Measurements from ENCODE around the gene SLC22A3.

Gene SLC22A3

GRCh38 chr6:160343144-160343543 is 5.0 kb upstream of the SLC22A3 start:
- Histone ChIP-seq H3K79me1 (ENCODE audit: low read length) (no peaks in the 10 kb centered on the region), H3K4me1 (ENCODE audit: control insufficient read depth in 1 of 2, insufficient read depth in 2 of 2, low read length in 2 of 2) (peaks cover 2% of the 10 kb centered on the region in 2 experiments), H3K14ac (ENCODE audit: low read length) (no peak overlapping the region), H4K91ac (ENCODE audit: low read depth, low read length) (no peak overlapping the region), H3K79me2 (ENCODE audit: control insufficient read depth, insufficient read depth, low read length, poor library complexity) (no peaks in the 10 kb centered on the region), H2BK5ac (ENCODE audit: low read depth, low read length, poor library complexity) (no peak overlapping the region), H3K9ac (ENCODE audit: low read length) (no peak overlapping the region), H2BK120ac (ENCODE audit: insufficient read depth, low read length, poor library complexity) (no peak overlapping the region), H3K4me2 (ENCODE audit: low read length) (no peak overlapping the region), H2AFZ (ENCODE audit: insufficient read depth, low read length, poor library complexity) (no peak overlapping the region), H4K8ac (ENCODE audit: low read depth, low read length) (no peak overlapping the region), H3K27ac (ENCODE audit: low read depth, low read length) (no peak overlapping the region), H3K4ac (ENCODE audit: low read depth, low read length) (no peak overlapping the region), H3K9me3 (ENCODE audit: insufficient read depth, low read depth, low read length) (peaks cover 3% of the 10 kb centered on the region), H3K18ac (ENCODE audit: low read length) (no peak overlapping the region), H3K27me3 (ENCODE audit: insufficient read depth, low read length) (peaks cover 8% of the 10 kb centered on the region), H2AK5ac (ENCODE audit: low read length) (no peak overlapping the region), H3K36me3 (ENCODE audit: control insufficient read depth in 1 of 2, insufficient read depth in 2 of 2, low read length in 2 of 2) (no peaks in the 10 kb centered on the region), H3K4me3 (ENCODE audit: low read depth, low read length) (no peak overlapping the region), H3K23ac (ENCODE audit: low read length) (no peak overlapping the region), H4K12ac (ENCODE audit: low read depth, low read length) (no peak overlapping the region), H2BK12ac (ENCODE audit: low read length) (no peak overlapping the region)
- DNase-seq: no peak
- no CpG with 5 or more reads among the region's 2 CpGs for WGBS (ENCODE audit: extremely low coverage, insufficient coverage, insufficient read length)

GRCh38 chr6:160344271-160344670 is 3.9 kb upstream of the SLC22A3 start:
- no CpG with 5 or more reads among the region's 3 CpGs for WGBS (ENCODE audit: extremely low coverage, insufficient coverage, insufficient read length)
- Histone ChIP-seq H3K4me2 (ENCODE audit: low read length) (no peak overlapping the region), H3K4me1 (ENCODE audit: control insufficient read depth in 1 of 2, insufficient read depth in 2 of 2, low read length in 2 of 2) (peaks cover 11 to 12% of the 10 kb centered on the region in 2 experiments), H2BK5ac (ENCODE audit: low read depth, low read length, poor library complexity) (no peak overlapping the region), H3K23ac (ENCODE audit: low read length) (no peak overlapping the region), H2BK120ac (ENCODE audit: insufficient read depth, low read length, poor library complexity) (no peak overlapping the region), H2AFZ (ENCODE audit: insufficient read depth, low read length, poor library complexity) (no peak overlapping the region), H3K14ac (ENCODE audit: low read length) (no peak overlapping the region), H4K12ac (ENCODE audit: low read depth, low read length) (no peak overlapping the region), H2AK5ac (ENCODE audit: low read length) (no peak overlapping the region), H3K79me2 (ENCODE audit: control insufficient read depth, insufficient read depth, low read length, poor library complexity) (peaks cover 2% of the 10 kb centered on the region), H3K36me3 (ENCODE audit: control insufficient read depth in 1 of 2, insufficient read depth in 2 of 2, low read length in 2 of 2) (no peaks in the 10 kb centered on the region), H4K91ac (ENCODE audit: low read depth, low read length) (no peak overlapping the region), H3K4ac (ENCODE audit: low read depth, low read length) (no peak overlapping the region), H3K9ac (ENCODE audit: low read length) (no peak overlapping the region), H2BK12ac (ENCODE audit: low read length) (no peak overlapping the region), H3K4me3 (ENCODE audit: low read depth, low read length) (no peak overlapping the region), H3K27ac (ENCODE audit: low read depth, low read length) (no peak overlapping the region), H4K8ac (ENCODE audit: low read depth, low read length) (no peak overlapping the region), H3K27me3 (ENCODE audit: insufficient read depth, low read length) (peaks cover 19% of the 10 kb centered on the region), H3K79me1 (ENCODE audit: low read length) (no peaks in the 10 kb centered on the region), H3K18ac (ENCODE audit: low read length) (no peak overlapping the region), H3K9me3 (ENCODE audit: insufficient read depth, low read depth, low read length) (peaks cover 3% of the 10 kb centered on the region)
- no peak for DNase-seq

- peaks cover 11 to 12% of the 10 kb centered on the region in 2 experiments for H3K4me1 ChIP-seq (ENCODE audit: control insufficient read depth in 1 of 2, insufficient read depth in 2 of 2, low read length in 2 of 2)
- H3K4ac ChIP-seq (ENCODE audit: low read depth, low read length): no peak overlapping the region
- H4K12ac ChIP-seq (ENCODE audit: low read depth, low read length): no peak overlapping the region
- peak overlapping the region; percentile 62 for H3K4me3 ChIP-seq (ENCODE audit: low read depth, low read length)
- no peak overlapping the region for H2BK120ac ChIP-seq (ENCODE audit: insufficient read depth, low read length, poor library complexity)
- no peaks in the 10 kb centered on the region for H3K36me3 ChIP-seq (ENCODE audit: control insufficient read depth in 1 of 2, insufficient read depth in 2 of 2, low read length in 2 of 2)
- H3K27ac ChIP-seq (ENCODE audit: low read depth, low read length): no peak overlapping the region
- H2AFZ ChIP-seq (ENCODE audit: insufficient read depth, low read length, poor library complexity): no peak overlapping the region
- H3K27me3 ChIP-seq (ENCODE audit: insufficient read depth, low read length): peaks cover 30% of the 10 kb centered on the region
- H3K23ac ChIP-seq (ENCODE audit: low read length): no peak overlapping the region
- H3K18ac ChIP-seq (ENCODE audit: low read length): no peak overlapping the region
- no peaks in the 10 kb centered on the region for H3K79me1 ChIP-seq (ENCODE audit: low read length)
- H3K4me2 ChIP-seq (ENCODE audit: low read length): peak overlapping the region; percentile 100
- no CpG with 5 or more reads among the region's 74 CpGs for WGBS (ENCODE audit: extremely low coverage, insufficient coverage, insufficient read length)
- H4K8ac ChIP-seq (ENCODE audit: low read depth, low read length): no peak overlapping the region
- H3K79me2 ChIP-seq (ENCODE audit: control insufficient read depth, insufficient read depth, low read length, poor library complexity): peaks cover 2% of the 10 kb centered on the region
- H2BK5ac ChIP-seq (ENCODE audit: low read depth, low read length, poor library complexity): no peak overlapping the region
- peaks cover 3% of the 10 kb centered on the region for H3K9me3 ChIP-seq (ENCODE audit: insufficient read depth, low read depth, low read length)
- no peak overlapping the region for H4K91ac ChIP-seq (ENCODE audit: low read depth, low read length)
- DNase-seq: no peak
- H2AK5ac ChIP-seq (ENCODE audit: low read length): no peak overlapping the region
- no peak overlapping the region for H2BK12ac ChIP-seq (ENCODE audit: low read length)
- no peak overlapping the region for H3K9ac ChIP-seq (ENCODE audit: low read length)
- no peak overlapping the region for H3K14ac ChIP-seq (ENCODE audit: low read length)
Observed at GRCh38 chr6:160347259-160348222, 637 bp upstream of the SLC22A3 start.

- no peak overlapping the region for H2BK5ac ChIP-seq (ENCODE audit: low read depth, low read length, poor library complexity)
- H3K23ac ChIP-seq (ENCODE audit: low read length): no peak overlapping the region
- peaks cover 11 to 12% of the 10 kb centered on the region in 2 experiments for H3K4me1 ChIP-seq (ENCODE audit: control insufficient read depth in 1 of 2, insufficient read depth in 2 of 2, low read length in 2 of 2)
- H3K27ac ChIP-seq (ENCODE audit: low read depth, low read length): no peak overlapping the region
- H3K14ac ChIP-seq (ENCODE audit: low read length): no peak overlapping the region
- peak overlapping the region; percentile 100 for H3K4me2 ChIP-seq (ENCODE audit: low read length)
- H3K27me3 ChIP-seq (ENCODE audit: insufficient read depth, low read length): peaks cover 30% of the 10 kb centered on the region
- H3K79me1 ChIP-seq (ENCODE audit: low read length): no peaks in the 10 kb centered on the region
- H3K36me3 ChIP-seq (ENCODE audit: control insufficient read depth in 1 of 2, insufficient read depth in 2 of 2, low read length in 2 of 2): no peaks in the 10 kb centered on the region
- H2BK12ac ChIP-seq (ENCODE audit: low read length): no peak overlapping the region
- no peak overlapping the region for H3K4ac ChIP-seq (ENCODE audit: low read depth, low read length)
- no peak overlapping the region for H2AK5ac ChIP-seq (ENCODE audit: low read length)
- H4K12ac ChIP-seq (ENCODE audit: low read depth, low read length): no peak overlapping the region
- no peak overlapping the region for H3K9ac ChIP-seq (ENCODE audit: low read length)
- H3K18ac ChIP-seq (ENCODE audit: low read length): no peak overlapping the region
- H3K4me3 ChIP-seq (ENCODE audit: low read depth, low read length): peak overlapping the region; percentile 62
- no peak overlapping the region for H2AFZ ChIP-seq (ENCODE audit: insufficient read depth, low read length, poor library complexity)
- H4K8ac ChIP-seq (ENCODE audit: low read depth, low read length): no peak overlapping the region
- no CpG with 5 or more reads among the region's 23 CpGs for WGBS (ENCODE audit: extremely low coverage, insufficient coverage, insufficient read length)
- peak; percentile 51 to 65 for DNase-seq
- H2BK120ac ChIP-seq (ENCODE audit: insufficient read depth, low read length, poor library complexity): no peak overlapping the region
- no peak overlapping the region for H4K91ac ChIP-seq (ENCODE audit: low read depth, low read length)
- H3K9me3 ChIP-seq (ENCODE audit: insufficient read depth, low read depth, low read length): peaks cover 3% of the 10 kb centered on the region
- peaks cover 2% of the 10 kb centered on the region for H3K79me2 ChIP-seq (ENCODE audit: control insufficient read depth, insufficient read depth, low read length, poor library complexity)
Observed at GRCh38 chr6:160349020-160349441, 853 bp downstream of the SLC22A3 start.
